HUES64 (cell line): ENCODE data around the gene HGF. TPM values are rescaled to one million over a fixed set of nuclear protein-coding genes. Genes with fewer than 3 reads are reported as not detected.
"Not testable (repeated sequence)": the region's sequence is repeated elsewhere in the genome, so short reads cannot be mapped to it uniquely, and the experiment has no call there.

Experiments used
- H3K27ac ChIP-seq: 2 replicates; pipeline ENCODE4 v1.7.0; 2013; ENCODE audit warnings: low read depth, low read length, inconsistent platforms
- H3K27me3 ChIP-seq: 2 replicates; pipeline ENCODE4 v1.6.1; 2013; ENCODE audit warnings: mild to moderate bottlenecking, low read length; ENCODE audit not compliant: insufficient read depth
- H3K36me3 ChIP-seq: 2 replicates; pipeline ENCODE4 v1.6.1; 2013; ENCODE audit warnings: mild to moderate bottlenecking, low read length; ENCODE audit not compliant: insufficient read depth
- H3K4me1 ChIP-seq: 2 replicates; pipeline ENCODE4 v1.6.1; 2013; ENCODE audit warnings: mild to moderate bottlenecking, low read length, moderate library complexity; ENCODE audit not compliant: insufficient read depth
- H3K4me3 ChIP-seq: 2 replicates; pipeline ENCODE4 v1.5.1; 2013; ENCODE audit warnings: mild to moderate bottlenecking, low read length, moderate library complexity
- H3K9ac ChIP-seq: 2 replicates; pipeline ENCODE4 v1.6.1; 2013; ENCODE audit warnings: mild to moderate bottlenecking, low read depth, low read length
- H3K9me3 ChIP-seq: 2 replicates; pipeline ENCODE4 v1.6.1; 2013; ENCODE audit warnings: low read depth, low read length; ENCODE audit not compliant: insufficient read depth
- WGBS: fragments of 150-250, 120-280 bp; methylation state at CpG from one replicate; pipeline ENCODE4 v1.1.7; 2013; ENCODE audit warnings: missing lambda C conversion rate; 5-methylcytosine and 5-hydroxymethylcytosine counted together
- polyA plus RNA-seq, 2 experiments: library from polyadenylated mRNA; stranded (reverse); fragments of 50-300 nt; gene quantifications; one replicate each; pipeline ENCODE4 v1.2.3, GENCODE V29; 2013

Gene HGF
- polyA plus RNA-seq (2013, experiment 1 of 2), result 0.65 TPM
- polyA plus RNA-seq (2013, experiment 2 of 2), result 0.32 TPM

- no peak within 1 kb of the TSS for H3K27ac ChIP-seq
- H3K4me3 ChIP-seq, result no peak within 1 kb of the TSS
- H3K4me1 ChIP-seq, result peaks cover 10% of the 10 kb centered on the region; the same call in 1 of the 2 replicates
- no peaks in the 10 kb centered on the region for H3K9me3 ChIP-seq
- H3K9ac ChIP-seq, result no peak within 1 kb of the TSS
- WGBS, result 58% methylated on average over 13 of the region's 15 CpGs
- H3K36me3 ChIP-seq, result no peaks in the 10 kb centered on the region
- H3K27me3 ChIP-seq, result no peaks in the 10 kb centered on the region
Measured at GRCh38 chr7:81769891-81770727, at the start of gene HGF. TSS of gene HGF (minus strand) at chr7:81770047. CDS start at chr7:81769971, 76 bp downstream.

DNA sequence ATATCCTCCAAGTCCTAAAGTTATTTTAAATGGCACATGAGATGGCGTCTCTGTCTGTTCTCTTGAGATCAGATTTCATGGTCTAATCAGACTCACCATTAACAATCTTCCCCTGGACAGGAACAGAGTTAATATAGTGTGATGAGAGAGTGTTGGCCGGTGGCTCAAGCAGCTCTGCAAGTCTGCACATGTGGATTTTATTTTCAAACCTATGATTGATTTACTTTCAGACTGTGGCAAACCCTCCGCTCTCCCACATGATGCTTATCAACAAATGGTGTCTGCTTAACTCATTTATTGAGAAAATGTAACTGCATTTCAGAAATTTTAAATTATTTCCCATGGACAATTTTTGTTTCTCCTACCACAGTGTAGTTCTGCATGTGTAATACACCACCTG lies 46.5 kb upstream of the HGF start:
- H3K36me3 ChIP-seq, result no peaks in the 10 kb centered on the region
- H3K4me1 ChIP-seq, result no peaks in the 10 kb centered on the region
- H3K9me3 ChIP-seq, result no peaks in the 10 kb centered on the region
- 94% methylated on average over 3 of the region's 3 CpGs for WGBS
- H3K9ac ChIP-seq, result no peak overlapping the region
- no peak overlapping the region for H3K4me3 ChIP-seq
- no peak overlapping the region for H3K27ac ChIP-seq
- no peaks in the 10 kb centered on the region for H3K27me3 ChIP-seq

DNA sequence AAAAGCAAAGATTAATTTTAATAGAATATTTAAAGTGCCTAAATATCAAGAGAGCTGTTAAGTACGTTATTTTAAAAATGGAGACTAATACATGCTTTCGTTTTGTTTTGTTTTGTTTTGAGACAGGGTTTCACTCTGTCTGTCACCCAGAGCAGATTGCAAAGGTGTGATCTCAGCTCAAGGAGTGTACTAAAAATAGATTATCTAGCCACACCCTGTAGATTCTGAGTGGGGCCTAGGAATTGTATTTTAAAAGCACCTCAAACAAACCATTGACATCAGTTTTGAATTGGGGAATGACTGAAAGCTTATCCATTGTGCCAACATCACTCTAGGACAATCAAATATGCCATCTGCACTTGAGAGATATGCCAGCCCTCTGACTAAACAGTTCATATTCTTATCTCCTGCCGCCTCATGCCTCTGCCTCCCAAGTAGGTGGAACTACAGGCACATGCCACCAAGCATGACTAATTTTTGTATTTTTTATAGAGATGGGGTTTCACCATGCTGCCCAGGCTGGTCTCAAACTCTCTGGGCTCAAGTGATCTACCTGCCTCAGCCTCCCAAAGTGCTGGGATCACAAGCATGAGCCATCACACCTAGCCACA lies 43.1 kb upstream of the HGF start:
- H3K4me3 ChIP-seq, H3K36me3 ChIP-seq, H3K9ac ChIP-seq, H3K27ac ChIP-seq, H3K4me1 ChIP-seq, H3K9me3 ChIP-seq, H3K27me3 ChIP-seq: not testable (repeated sequence)
- 93% methylated on average over 3 of the region's 3 CpGs for WGBS

DNA sequence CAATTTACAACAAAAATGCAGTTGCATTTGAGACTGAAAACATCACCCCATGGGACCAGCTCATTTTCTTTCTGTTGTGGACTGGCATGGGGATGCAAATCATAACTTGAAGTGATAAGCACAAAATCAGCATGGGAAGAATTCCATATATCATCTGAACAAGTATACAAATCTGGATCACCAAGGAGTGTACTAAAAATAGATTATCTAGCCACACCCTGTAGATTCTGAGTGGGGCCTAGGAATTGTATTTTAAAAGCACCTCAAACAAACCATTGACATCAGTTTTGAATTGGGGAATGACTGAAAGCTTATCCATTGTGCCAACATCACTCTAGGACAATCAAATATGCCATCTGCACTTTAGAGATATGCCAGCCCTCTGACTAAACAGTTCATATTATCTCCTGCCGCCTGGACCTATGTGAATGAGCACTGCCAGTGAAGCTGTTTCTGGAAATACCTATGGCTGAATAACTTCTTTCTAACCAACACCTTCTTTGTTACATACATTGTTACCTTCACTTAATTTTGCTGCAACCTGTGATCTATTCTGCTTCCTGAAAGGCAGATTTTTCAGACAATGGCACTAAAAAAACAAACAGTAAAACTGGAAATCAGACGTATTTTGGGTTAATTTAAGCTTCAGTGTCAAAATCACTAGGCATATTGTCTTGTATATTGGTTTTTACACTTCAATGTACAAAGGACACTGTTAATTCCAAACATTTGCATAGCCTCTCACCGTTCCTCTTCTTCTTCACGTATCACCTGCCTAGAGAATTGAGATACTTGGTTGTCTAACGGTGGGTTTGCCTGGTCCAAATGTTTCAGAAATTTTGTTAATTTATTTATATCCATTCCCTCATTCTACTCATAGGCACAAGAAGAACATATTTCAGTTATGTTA lies 42.4 kb upstream of the HGF start:
- Histone ChIP-seq H3K36me3 (no peaks in the 10 kb centered on the region), H3K27me3 (no peaks in the 10 kb centered on the region), H3K4me3 (no peak overlapping the region), H3K27ac (no peak overlapping the region), H3K4me1 (no peaks in the 10 kb centered on the region), H3K9ac (no peak overlapping the region), H3K9me3 (no peaks in the 10 kb centered on the region)
- 93% methylated on average over 2 of the region's 5 CpGs for WGBS

DNA sequence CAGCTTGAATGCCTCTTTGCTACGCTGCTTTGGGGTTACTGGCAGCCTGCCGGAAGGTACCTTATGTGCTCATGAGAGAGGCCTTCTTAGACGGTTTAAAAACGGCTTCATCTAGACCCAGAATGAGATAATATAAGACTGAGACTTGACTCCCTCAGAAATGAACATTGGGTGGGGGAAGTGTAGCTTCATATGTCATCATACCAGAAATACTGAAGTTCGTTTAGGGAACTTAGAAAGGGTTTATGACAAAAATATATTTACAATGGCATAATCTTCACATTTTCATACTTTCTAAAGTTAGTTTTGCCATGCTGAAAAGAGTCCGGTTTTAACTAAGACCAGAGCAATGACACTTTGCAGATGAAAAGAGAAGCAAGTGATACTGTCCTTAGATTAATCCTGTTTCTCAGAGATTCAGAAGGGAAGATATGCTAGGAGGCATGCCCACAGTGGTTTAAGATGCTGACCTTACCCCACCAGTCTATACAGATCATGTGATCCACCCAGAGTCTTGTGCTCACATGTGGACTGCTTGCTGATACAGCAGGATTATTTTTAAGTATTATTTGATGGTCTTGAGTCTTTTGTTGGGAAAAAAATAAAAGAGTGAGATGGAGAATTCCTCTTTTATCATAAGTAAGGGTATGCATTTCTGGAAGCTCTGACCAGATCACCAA lies 40.8 kb upstream of the HGF start:
- H3K4me1 ChIP-seq, result no peaks in the 10 kb centered on the region
- H3K9ac ChIP-seq, result no peak overlapping the region
- no peak overlapping the region for H3K4me3 ChIP-seq
- no peaks in the 10 kb centered on the region for H3K27me3 ChIP-seq
- H3K27ac ChIP-seq, result no peak overlapping the region
- H3K9me3 ChIP-seq, result no peaks in the 10 kb centered on the region
- H3K36me3 ChIP-seq, result no peaks in the 10 kb centered on the region
- whole genome bisulfite sequencing, result 96% methylated on average over 5 of the region's 6 CpGs

GRCh38 chr7:81808310-81808709 lies 38.5 kb upstream of the HGF start:
- H3K4me3 ChIP-seq, result not testable (repeated sequence)

DNA sequence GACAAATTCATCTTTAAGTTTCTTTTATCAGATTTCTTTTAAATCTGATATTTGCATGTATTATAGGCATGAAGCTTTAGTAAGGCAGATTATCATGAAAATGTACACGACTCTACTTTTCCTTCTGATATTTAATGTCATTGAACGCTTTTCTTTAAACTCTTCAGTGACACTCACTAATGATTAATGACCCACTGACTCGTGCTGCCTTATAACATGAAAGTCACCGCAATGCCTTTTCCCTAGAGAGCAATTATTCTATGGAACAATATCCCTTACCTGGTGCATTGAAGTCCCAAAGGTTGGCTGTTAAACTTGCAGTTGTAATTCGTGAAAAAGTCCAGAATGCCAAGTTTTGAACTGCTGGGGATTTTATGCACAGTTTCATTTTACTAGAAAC lies 33.4 kb upstream of the HGF start:
- whole genome bisulfite sequencing, result 94% methylated on average over 5 of the region's 5 CpGs

More at GRCh38 chr7:81808310-81808709, 38.5 kb upstream of the HGF start:
- H3K27me3 ChIP-seq, H3K9ac ChIP-seq, H3K36me3 ChIP-seq, H3K27ac ChIP-seq, H3K4me1 ChIP-seq, H3K9me3 ChIP-seq: not testable (repeated sequence)

GRCh38 chr7:81802251-81802650 lies 32.4 kb upstream of the HGF start:
- Histone ChIP-seq H3K27ac (no peak overlapping the region), H3K9ac (no peak overlapping the region), H3K27me3 (no peaks in the 10 kb centered on the region), H3K4me1 (no peaks in the 10 kb centered on the region), H3K9me3 (no peaks in the 10 kb centered on the region), H3K36me3 (no peaks in the 10 kb centered on the region), H3K4me3 (no peak overlapping the region)
- WGBS, result 100% methylated on average over 1 of the region's 1 CpG

More for the DNA sequence above, 33.4 kb upstream of the HGF start:
- H3K27me3 ChIP-seq, result no peaks in the 10 kb centered on the region
- H3K36me3 ChIP-seq, result no peaks in the 10 kb centered on the region
- H3K27ac ChIP-seq, result no peak overlapping the region
- no peak overlapping the region for H3K4me3 ChIP-seq
- no peaks in the 10 kb centered on the region for H3K4me1 ChIP-seq
- no peaks in the 10 kb centered on the region for H3K9me3 ChIP-seq
- no peak overlapping the region for H3K9ac ChIP-seq

DNA sequence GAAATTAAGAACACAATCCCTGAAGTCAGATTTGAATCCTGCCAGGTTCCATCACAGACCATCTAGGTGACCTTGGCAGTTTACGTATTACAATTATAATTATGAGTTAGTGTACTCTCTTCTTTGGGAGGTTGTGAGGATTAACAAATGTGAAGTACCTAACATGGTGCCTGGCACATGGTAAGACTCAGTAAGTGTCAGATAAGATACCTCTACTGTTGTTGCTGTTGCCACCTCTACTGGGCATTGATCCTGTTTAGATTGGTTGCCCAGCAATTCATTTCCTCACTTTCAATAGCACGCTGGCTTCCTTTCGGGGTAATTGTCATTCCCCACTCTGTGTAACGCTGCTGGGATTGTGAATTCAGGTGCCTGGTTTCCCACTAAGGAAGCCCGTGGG lies 31.7 kb upstream of the HGF start:
- Histone ChIP-seq H3K9me3 (no peaks in the 10 kb centered on the region), H3K4me1 (no peaks in the 10 kb centered on the region), H3K36me3 (no peaks in the 10 kb centered on the region), H3K27me3 (no peaks in the 10 kb centered on the region), H3K9ac (no peak overlapping the region), H3K4me3 (no peak overlapping the region), H3K27ac (no peak overlapping the region)
- WGBS, result 85% methylated on average over 5 of the region's 5 CpGs

DNA sequence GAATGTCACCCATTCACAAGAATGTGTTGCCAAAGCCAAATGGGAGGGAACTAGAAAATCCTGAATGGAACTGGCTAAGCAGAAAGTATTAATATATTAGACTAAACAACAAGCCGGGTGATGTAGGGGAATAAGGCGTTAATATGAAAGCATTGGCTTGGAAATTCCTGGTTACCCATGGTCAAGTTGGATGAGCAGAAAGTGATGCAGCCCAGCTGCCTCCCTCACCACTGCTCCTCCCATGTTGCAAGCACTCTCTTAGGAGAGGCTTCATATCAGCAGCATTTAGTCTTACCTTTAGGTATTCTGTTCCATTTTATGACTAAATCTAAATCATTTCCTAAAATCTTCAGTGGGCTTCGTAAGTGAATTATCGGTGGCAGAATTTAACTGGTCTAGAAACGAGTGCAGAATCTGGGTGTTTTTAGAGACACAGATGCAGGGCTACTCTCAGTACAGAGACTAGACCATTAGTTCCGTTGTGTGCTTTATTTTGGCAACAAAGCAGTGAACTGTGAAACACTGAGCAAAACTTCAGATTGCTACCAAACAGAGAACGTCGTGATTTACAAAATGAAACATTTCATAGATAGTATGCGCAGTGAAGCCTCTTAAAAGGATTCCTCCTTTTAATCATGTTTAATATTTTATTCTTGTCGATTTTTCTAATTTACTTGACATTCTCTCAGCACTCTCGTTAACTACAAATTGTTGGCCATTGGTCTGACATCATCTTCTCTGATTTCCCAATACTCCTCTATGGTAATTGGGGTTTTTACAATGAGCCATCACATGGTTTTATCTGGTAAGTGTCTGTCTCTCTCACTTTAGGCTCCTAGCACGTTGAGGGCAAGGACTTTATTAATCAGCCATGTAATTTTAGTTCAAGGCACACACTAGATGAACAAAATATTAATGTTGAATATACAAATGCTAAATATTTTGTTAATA lies 22.0 kb upstream of the HGF start:
- H3K4me1 ChIP-seq, result peaks cover 12% of the 10 kb centered on the region
- H3K36me3 ChIP-seq, result no peaks in the 10 kb centered on the region
- no peak overlapping the region for H3K4me3 ChIP-seq
- H3K27ac ChIP-seq, result no peak overlapping the region
- H3K27me3 ChIP-seq, result no peaks in the 10 kb centered on the region
- no peak overlapping the region for H3K9ac ChIP-seq
- H3K9me3 ChIP-seq, result no peaks in the 10 kb centered on the region
- 92% methylated on average over 12 of the region's 12 CpGs for WGBS
